ENCODE data around the gene OR1J2. TPM values are rescaled to one million over a fixed set of nuclear protein-coding genes. Genes with fewer than 3 reads are reported as not detected.
"Not testable (repeated sequence)": the region's sequence is repeated elsewhere in the genome, so short reads cannot be mapped to it uniquely, and the experiment has no call there.

The OR1J2 gene
- not detected for polyA plus RNA-seq (ENCODE audit: insufficient read length in 4 of 4)

- DNase-seq (ENCODE audit: low read depth in 4 of 4, low spot score in 3 of 4): no peak
These were observed at the start of gene OR1J2 for GRCh38 chr9:122510502-122510901. OR1J2 (plus strand) TSS chr9:122510802; CDS start chr9:122510802, 0 bp downstream.

- DNase-seq (ENCODE audit: low read depth in 4 of 4, low spot score in 3 of 4): no peak
These were observed 46.6 kb upstream of the OR1J2 start for GRCh38 chr9:122463828-122464632.

- peak; percentile 23 to 47 (median 46) for DNase-seq (ENCODE audit: low read depth in 4 of 4, low spot score in 3 of 4)
These were observed 45.7 kb upstream of the OR1J2 start for GRCh38 chr9:122464633-122465567.

- no peak for DNase-seq (ENCODE audit: low read depth in 4 of 4, low spot score in 3 of 4)
These were observed 44.1 kb upstream of the OR1J2 start for GRCh38 chr9:122466456-122466855.

GRCh38 chr9:122468735-122469134 lies 41.9 kb upstream of the OR1J2 start:
- DNase-seq (ENCODE audit: low read depth in 4 of 4, low spot score in 3 of 4): no peak

- no peak for DNase-seq (ENCODE audit: low read depth in 4 of 4, low spot score in 3 of 4)
These were observed 36.0 kb upstream of the OR1J2 start for GRCh38 chr9:122474561-122474960.

- DNase-seq (ENCODE audit: low read depth in 4 of 4, low spot score in 3 of 4): no peak
These were observed 34.9 kb upstream of the OR1J2 start for GRCh38 chr9:122475717-122476116.

GRCh38 chr9:122477346-122477745 lies 33.3 kb upstream of the OR1J2 start:
- DNase-seq (ENCODE audit: low read depth in 4 of 4, low spot score in 3 of 4): no peak

GRCh38 chr9:122477826-122478225 lies 32.8 kb upstream of the OR1J2 start, which contains the start of gene OR1J1:
OR1J1 (minus strand) TSS chr9:122477926; CDS start chr9:122477926, 0 bp downstream.
- DNase-seq (ENCODE audit: low read depth in 4 of 4, low spot score in 3 of 4): no peak

GRCh38 chr9:122479062-122479461 lies 31.5 kb upstream of the OR1J2 start:
- DNase-seq (ENCODE audit: low read depth in 4 of 4, low spot score in 3 of 4): no peak

GRCh38 chr9:122498883-122499288 lies 11.7 kb upstream of the OR1J2 start:
- DNase-seq (ENCODE audit: low read depth in 4 of 4, low spot score in 3 of 4): no peak

GRCh38 chr9:122506964-122507363 lies 3.6 kb upstream of the OR1J2 start:
- DNase-seq (ENCODE audit: low read depth in 4 of 4, low spot score in 3 of 4): no peak

- DNase-seq (ENCODE audit: low read depth in 4 of 4, low spot score in 3 of 4): no peak
These were observed 7.6 kb downstream of the OR1J2 start for GRCh38 chr9:122518226-122518625.

- DNase-seq (ENCODE audit: low read depth in 4 of 4, low spot score in 3 of 4): no peak
These were observed 8.2 kb downstream of the OR1J2 start, which contains the start of gene OR1J4 for GRCh38 chr9:122518841-122519240. OR1J4 (plus strand) TSS chr9:122519141; CDS start chr9:122519141, 0 bp downstream.

GRCh38 chr9:122519376-122519775 lies 8.8 kb downstream of the OR1J2 start:
- DNase-seq (ENCODE audit: low read depth in 4 of 4, low spot score in 3 of 4): no peak

GRCh38 chr9:122526602-122527001 lies 16.0 kb downstream of the OR1J2 start:
- DNase-seq (ENCODE audit: low read depth in 4 of 4, low spot score in 3 of 4): no peak

GRCh38 chr9:122527193-122527592 lies 16.6 kb downstream of the OR1J2 start, which contains the start of gene OR1N1:
OR1N1 (minus strand) TSS chr9:122527293; CDS start chr9:122527293, 0 bp downstream.
- DNase-seq (ENCODE audit: low read depth in 4 of 4, low spot score in 3 of 4): no peak

GRCh38 chr9:122531157-122531556 lies 20.6 kb downstream of the OR1J2 start:
- DNase-seq (ENCODE audit: low read depth in 4 of 4, low spot score in 3 of 4): not testable (repeated sequence)

GRCh38 chr9:122536134-122536533 lies 25.5 kb downstream of the OR1J2 start:
- DNase-seq (ENCODE audit: low read depth in 4 of 4, low spot score in 3 of 4): no peak

GRCh38 chr9:122537066-122537465 lies 26.5 kb downstream of the OR1J2 start:
- not testable (repeated sequence) for DNase-seq (ENCODE audit: low read depth in 4 of 4, low spot score in 3 of 4)

- DNase-seq (ENCODE audit: low read depth in 4 of 4, low spot score in 3 of 4): no peak
These were observed 28.2 kb downstream of the OR1J2 start for GRCh38 chr9:122538757-122539156.

All from left renal pelvis (tissue), 4 donors.